GM18951 (cell line): ENCODE results near the gene SHROOM1.
A peak's percentile ranks its signal among the peaks of the same experiment; 100 is the strongest.

Experiments used
- POLR2A ChIP-seq: IDR thresholded peaks from 4 replicates; pipeline ENCODE4 v1.6.1; 2011; ENCODE audit warnings: mild to moderate bottlenecking; ENCODE audit not compliant: insufficient read length, insufficient read depth; ENCODE audit errors: extremely low read depth
- in situ Hi-C: fragments of 300-500 bp; cut with MboI; formaldehyde crosslinking; loops from one replicate; pipeline ENCODE4 v1.12.0; 2022; ENCODE audit warnings: low sequenced_read_pairs, mixed read lengths, inconsistent platforms; ENCODE audit not compliant: unreplicated experiment

The SHROOM1 gene

DNA sequence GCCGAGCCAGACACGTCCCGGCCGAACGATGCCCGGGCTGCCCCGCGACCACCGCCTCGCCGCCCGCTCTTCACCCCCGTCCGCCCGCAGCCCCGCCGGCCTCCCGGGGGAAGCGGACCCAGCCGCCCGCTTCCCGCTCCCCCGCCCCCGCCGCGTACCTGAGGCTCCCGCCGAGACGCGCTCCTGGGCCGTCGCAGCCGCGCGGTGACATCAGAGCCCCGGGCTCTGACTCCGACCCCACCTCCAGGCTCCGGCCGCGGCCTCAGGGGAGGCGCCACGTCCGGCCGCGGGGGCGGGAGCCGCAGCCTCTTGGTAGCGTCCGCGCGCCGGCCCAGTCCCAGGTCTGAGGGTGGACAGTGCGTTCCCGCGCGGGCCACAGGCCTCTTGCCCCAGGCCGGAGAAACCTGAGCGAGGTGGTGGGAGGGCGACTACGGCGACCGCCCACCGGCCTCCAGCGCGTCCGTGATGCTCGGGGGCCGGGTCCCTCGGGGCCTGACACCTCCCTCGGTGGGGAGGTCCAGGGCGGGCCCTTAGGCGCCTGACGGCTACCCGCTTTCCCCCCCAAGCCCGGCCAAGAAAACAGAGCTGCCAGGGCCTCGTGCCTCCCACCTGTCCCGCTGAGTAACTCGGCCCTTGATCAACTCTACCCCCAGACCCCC, at the start of gene SHROOM1:
TSS of gene SHROOM1 (minus strand) at position 212 of the 659 bp plus-strand sequence. CDS start 4,507 bp downstream, outside the sequence.
- in situ Hi-C loops = loop anchor here (25.0 kb wide), 1 partner anchor 443 kb away; no protein-coding TSS in a partner anchor
- peak; percentile 50 for TF ChIP-seq POLR2A

DNA sequence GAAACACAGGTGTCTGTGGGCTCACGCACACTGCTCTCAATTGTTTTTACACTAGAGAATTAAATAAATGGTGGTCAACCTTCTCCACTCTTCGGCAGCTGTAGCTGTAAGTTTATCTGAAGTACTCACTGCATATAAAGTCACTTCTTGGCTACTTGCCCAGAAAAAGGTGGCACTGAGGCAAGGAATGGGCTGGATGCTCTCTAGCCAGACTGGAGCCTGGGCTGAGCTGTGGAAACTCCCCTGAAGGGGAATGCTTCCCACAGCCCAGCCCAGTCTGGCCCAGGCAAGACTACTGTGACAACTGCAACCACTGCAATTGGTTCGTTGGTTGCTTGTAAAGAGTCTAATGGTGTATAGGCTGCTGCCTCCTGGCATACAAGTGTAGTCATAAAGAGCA, 47.5 kb upstream of the SHROOM1 start:
- in situ Hi-C loops = no loop called here
- no peak for TF ChIP-seq POLR2A

DNA sequence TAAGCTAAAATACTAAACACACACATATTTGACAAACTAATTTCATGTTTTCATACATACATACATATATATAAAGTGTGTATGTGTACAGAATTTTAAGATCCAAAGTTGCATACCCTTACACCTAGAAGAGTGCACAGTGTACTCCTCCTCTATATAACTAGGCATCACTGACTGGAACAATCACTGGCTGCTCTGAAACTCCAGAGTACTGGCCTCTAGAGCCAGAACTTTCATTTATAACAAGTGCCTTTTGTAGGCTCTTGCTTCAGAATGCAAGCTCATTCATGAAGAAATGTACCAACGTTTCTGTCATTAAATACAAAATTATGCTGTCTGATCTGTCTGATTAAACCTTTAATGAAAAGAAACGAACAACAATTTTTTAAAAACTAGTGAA, 47.0 kb upstream of the SHROOM1 start:
- no peak for TF ChIP-seq POLR2A
- in situ Hi-C loops = no loop called here

GRCh38 chr5:132876020-132876759, 45.7 kb upstream of the SHROOM1 start:
- in situ Hi-C loops = no loop called here

DNA sequence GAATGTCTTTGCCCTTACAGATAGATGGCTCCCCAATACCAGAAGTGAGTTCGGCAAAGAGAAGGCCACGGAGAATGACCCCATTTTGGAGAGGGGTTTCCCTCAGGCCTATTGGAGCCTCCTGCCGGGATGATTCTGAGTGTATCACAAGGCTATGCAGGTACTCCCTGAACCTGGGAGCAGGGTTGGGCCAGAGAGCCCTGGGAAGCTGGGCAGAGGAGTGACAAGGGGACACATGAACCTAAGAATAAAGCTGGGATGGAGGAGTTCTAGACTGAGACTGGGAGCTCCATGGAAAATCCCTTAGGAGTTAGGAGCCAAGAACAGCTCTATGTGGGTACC, 43.5 kb upstream of the SHROOM1 start:
- no peak for TF ChIP-seq POLR2A
- in situ Hi-C loops = no loop called here

More at GRCh38 chr5:132876020-132876759, 45.7 kb upstream of the SHROOM1 start:
- no peak for TF ChIP-seq POLR2A

DNA sequence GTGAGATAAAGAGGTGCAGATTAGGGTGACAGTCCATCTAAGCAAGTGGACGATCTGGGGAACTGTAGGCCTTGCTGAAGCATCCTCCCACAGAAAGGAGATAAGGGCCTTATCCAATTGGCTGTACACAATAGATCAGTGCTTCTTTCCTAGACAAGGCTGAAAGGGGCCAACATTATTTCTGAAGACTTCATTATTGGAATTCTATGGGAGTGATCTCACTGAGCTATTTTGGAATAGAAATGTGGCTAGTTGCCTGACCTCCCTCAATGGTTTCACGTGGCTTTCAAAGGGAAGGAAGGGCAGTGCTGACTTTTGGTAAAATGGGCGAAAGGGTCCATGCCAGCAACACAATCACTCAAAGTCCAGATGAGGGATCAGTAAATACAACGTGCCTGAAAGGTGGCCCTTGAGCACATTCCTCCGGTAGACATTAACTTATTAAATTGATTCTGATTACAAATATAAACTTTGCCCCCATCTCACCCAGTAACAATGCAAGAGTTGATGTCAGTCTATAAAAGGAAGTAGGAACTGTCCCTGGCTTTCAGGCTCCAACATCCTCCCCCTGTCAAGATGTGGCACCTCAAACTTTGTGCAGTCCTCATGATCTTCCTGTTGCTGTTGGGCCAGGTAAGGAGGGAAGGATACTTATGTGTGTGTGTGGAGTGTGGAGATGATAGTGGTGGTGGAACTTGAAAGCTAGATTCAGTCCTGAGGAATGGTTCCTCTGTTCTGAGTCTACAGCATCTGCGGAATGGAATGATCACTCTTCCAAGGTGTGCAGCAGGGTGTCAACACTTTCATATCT, 42.9 kb upstream of the SHROOM1 start, which contains the start of gene LEAP2:
TSS of gene LEAP2 (plus strand) at position 550 of the 811 bp plus-strand sequence. CDS start at position 577, 27 bp downstream.
- in situ Hi-C loops = no loop called here

GRCh38 chr5:132872788-132873118, 42.3 kb upstream of the SHROOM1 start:
- in situ Hi-C loops = no loop called here
- TF ChIP-seq POLR2A = no peak

More for the DNA sequence above, 42.9 kb upstream of the SHROOM1 start, which contains the start of gene LEAP2:
- TF ChIP-seq POLR2A = no peak

DNA sequence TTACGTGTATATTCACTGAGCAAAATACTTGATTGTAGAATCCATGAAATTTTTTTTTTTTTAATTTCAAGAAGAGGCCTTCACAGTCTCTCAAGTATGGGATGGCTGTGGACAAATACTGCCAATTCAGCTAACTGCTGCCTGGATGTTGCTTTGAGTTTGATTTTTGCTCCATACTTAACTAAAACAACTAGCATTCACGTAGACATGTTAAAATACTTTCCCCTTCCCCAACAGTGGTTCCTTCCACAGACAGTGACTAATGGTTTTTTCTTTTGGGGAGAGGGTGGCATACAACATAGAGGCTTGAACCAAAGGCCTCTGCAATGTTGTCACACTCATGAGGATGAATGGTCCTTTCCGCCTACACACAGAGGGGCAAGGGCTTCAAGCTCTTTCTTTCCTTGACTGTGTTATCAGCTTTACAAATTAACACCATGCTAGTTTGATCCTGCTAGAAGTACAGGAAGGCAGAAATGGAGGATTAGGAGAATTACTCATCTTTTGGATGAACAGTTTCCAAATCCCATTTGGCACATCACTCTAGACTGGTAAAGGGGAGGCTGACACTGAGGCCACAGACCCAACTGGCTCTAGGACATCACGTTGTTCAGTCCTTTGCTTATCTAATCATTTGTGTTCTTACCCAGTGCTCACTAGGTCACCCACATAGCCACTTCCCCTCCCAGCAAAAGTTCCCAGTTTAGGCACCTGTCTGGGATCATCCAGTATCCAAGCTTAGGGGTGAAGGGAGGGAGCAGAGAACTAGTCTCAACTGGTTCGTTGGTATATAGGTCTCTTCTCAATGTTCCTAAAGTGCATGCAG, 41.2 kb upstream of the SHROOM1 start:
- no peak for TF ChIP-seq POLR2A
- in situ Hi-C loops = no loop called here

DNA sequence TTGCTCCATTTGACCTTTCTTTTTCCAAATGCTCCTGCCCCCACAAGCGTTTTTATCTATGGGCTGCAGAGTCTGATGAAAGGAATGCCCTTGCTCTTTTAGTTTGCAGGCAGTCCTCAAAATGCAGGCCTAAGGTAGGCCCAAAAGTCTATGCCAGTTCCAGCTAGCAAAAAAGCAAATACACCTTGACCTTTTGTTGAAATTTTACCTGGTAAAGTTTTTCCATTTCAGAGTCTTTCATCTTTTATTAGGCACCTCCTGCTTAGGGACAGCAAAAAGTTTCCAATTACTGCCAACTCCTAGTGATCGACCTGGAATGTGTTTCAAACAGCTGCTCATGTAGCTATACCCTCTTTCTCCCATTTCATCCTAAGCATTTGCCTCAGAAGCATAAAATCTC, 40.4 kb upstream of the SHROOM1 start:
- in situ Hi-C loops = no loop called here
- no peak for TF ChIP-seq POLR2A

DNA sequence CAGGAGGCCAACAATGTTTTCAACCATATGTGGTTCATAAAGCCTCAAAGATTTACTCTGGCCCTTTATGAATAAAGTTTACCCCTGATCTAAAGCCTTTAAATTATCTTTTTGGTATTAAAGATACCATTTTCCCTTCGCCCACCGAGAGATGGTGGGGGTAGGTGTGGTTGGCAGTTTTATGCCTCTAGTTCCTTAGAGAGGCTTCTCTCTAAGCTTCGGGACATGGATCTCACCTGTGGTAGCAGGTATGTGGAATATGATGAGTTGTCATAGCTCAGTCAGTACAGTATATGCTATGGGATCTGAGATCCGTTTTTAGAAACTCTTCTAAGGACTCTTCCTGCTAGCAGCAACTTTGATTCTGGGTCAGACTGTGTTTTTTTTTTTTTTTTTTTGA, 38.3 kb upstream of the SHROOM1 start:
- TF ChIP-seq POLR2A = no peak
- in situ Hi-C loops = no loop called here

DNA sequence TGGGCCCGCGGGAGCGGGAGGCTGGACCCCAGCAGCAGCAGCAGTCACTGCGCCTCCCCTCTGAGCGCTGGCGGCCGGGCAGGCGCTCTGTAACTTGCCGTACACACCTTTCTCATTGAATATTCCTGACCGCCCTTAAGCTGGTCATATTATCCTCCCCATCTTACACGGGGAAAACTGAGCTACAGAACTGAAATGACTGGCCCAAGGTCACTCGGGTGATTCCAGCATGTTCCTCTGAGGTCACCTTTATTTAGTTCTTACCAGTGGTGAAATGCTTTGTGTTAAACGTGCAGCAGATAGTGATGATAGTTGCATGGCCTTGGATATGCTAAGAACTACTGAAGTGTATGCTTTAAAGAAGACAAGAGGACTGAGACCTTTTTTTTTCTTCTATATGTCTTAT, 36.6 kb upstream of the SHROOM1 start:
- TF ChIP-seq POLR2A = no peak
- in situ Hi-C loops = no loop called here

DNA sequence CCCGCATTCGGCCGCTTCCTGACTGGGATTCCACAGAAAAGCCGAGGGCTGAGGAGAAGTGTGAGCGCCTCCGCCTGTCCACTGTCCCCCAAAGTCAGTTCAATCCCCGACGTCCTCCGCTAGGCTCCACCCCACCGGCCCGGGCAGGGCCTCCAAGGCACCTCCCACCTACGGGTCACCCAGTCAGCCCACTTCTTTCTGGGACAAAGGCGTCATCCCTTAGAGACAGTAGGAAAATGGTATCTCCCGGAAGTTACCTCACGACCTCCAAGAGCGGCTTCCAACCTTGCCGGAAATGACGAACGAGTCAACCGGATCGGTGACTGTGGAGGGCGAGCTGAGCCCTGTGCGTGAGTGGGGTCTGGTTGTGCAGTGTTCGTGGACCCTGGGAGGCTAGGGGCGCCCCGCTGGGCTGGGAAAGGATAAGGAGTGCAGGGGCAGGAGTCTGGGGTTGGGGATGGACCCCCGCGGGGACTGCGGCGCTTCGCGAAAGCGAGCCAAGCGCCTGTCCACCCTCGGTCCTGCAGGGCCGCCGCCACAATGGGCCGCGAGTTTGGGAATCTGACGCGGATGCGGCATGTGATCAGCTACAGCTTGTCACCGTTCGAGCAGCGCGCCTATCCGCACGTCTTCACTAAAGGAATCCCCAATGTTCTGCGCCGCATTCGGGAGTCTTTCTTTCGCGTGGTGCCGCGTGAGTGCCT, 36.0 kb upstream of the SHROOM1 start, which contains the start of the genes GDF9 and UQCRQ:
TSS of gene GDF9 (minus strand) at position 128 of the 704 bp plus-strand sequence. CDS start 1,936 bp downstream, outside the sequence.
TSS of gene UQCRQ (plus strand) at position 301 of the 704 bp plus-strand sequence. CDS start at position 541, 240 bp downstream.
- TF ChIP-seq POLR2A = peak; percentile 94
- in situ Hi-C loops = no loop called here
